HEK293T (cell line): ENCODE measurements around the gene MSMO1.

Experiments
- CTCF ChIA-PET: fragments of 350-600 bp; formaldehyde crosslinking; extraction: SDS; loops from one replicate; lab custom pipeline; 2021; ENCODE audit warnings: antibody characterized with exemption, inconsistent platforms; lab: Yijun Ruan, JAX
- POLR2A ChIA-PET: fragments of 350-600 bp; formaldehyde crosslinking; extraction: SDS; loops from one replicate; lab custom pipeline; 2020; ENCODE audit warnings: antibody characterized with exemption, inconsistent platforms; lab: Yijun Ruan, JAX
- DNase-seq: peaks from one replicate; pipeline ENCODE4 v3.0.0; 2012; ENCODE audit warnings: mixed read lengths; ENCODE audit errors: extremely low spot score
- ARNT ChIP-seq: fragments of 450-650 bp; IDR thresholded peaks from 2 replicates; pipeline ENCODE4 v1.6.1; 2017; ENCODE audit warnings: mild to moderate bottlenecking
- BHLHE40 ChIP-seq: fragments of 450-650 bp; IDR thresholded peaks from 2 replicates; pipeline ENCODE4 v1.6.1; 2016; ENCODE audit warnings: mild to moderate bottlenecking, moderate library complexity, borderline replicate concordance
- CTBP1 ChIP-seq: fragments of 450-650 bp; IDR thresholded peaks from 2 replicates; pipeline ENCODE4 v1.6.1; 2016; ENCODE audit warnings: borderline replicate concordance
- ELF4 ChIP-seq: fragments of 450-650 bp; IDR thresholded peaks from 2 replicates; pipeline ENCODE4 v1.6.1; 2017; ENCODE audit warnings: antibody characterized with exemption
- FOXA1 ChIP-seq: fragments of 450-650 bp; IDR thresholded peaks from 2 replicates; pipeline ENCODE4 v1.6.1; 2016; ENCODE audit warnings: mild to moderate bottlenecking
- FOXK2 ChIP-seq: fragments of 450-650 bp; IDR thresholded peaks from 2 replicates; pipeline ENCODE4 v1.6.1; 2016; ENCODE audit warnings: mild to moderate bottlenecking
- FOXM1 ChIP-seq: fragments of 450-650 bp; IDR thresholded peaks from 2 replicates; pipeline ENCODE4 v1.6.1; 2017; ENCODE audit warnings: mild to moderate bottlenecking, borderline replicate concordance
- HDGF ChIP-seq: fragments of 450-650 bp; IDR thresholded peaks from 2 replicates; pipeline ENCODE4 v1.6.1; 2017; ENCODE audit warnings: antibody characterized with exemption, borderline replicate concordance
- L3MBTL2 ChIP-seq: fragments of 450-650 bp; conservative IDR thresholded peaks from 2 replicates; pipeline ENCODE4 v1.6.1; 2016; ENCODE audit warnings: mild to moderate bottlenecking
- LEF1 ChIP-seq: fragments of 450-650 bp; IDR thresholded peaks from 2 replicates; pipeline ENCODE4 v1.6.1; 2017; ENCODE audit warnings: mild to moderate bottlenecking, borderline replicate concordance
- NFRKB ChIP-seq: fragments of 450-650 bp; IDR thresholded peaks from 2 replicates; pipeline ENCODE4 v1.6.1; 2016; ENCODE audit warnings: mild to moderate bottlenecking, moderate library complexity
- SP1 ChIP-seq: fragments of 450-650 bp; IDR thresholded peaks from 2 replicates; pipeline ENCODE4 v1.6.1; 2017
- SUZ12 ChIP-seq: fragments of 450-650 bp; IDR thresholded peaks from 2 replicates; pipeline ENCODE4 v1.6.1; 2016; ENCODE audit warnings: mild to moderate bottlenecking
- TARDBP ChIP-seq: fragments of 450-650 bp; IDR thresholded peaks from 2 replicates; pipeline ENCODE4 v1.6.1; 2016
- ZNF384 ChIP-seq: fragments of 450-650 bp; IDR thresholded peaks from 2 replicates; pipeline ENCODE4 v1.6.1; 2016
- TF ChIP-seq, protein P1 (sequence below): fragments of 450-650 bp; IDR thresholded peaks from 2 replicates; pipeline ENCODE4 v1.6.1; 2016

MSMO1 gene

DNA sequence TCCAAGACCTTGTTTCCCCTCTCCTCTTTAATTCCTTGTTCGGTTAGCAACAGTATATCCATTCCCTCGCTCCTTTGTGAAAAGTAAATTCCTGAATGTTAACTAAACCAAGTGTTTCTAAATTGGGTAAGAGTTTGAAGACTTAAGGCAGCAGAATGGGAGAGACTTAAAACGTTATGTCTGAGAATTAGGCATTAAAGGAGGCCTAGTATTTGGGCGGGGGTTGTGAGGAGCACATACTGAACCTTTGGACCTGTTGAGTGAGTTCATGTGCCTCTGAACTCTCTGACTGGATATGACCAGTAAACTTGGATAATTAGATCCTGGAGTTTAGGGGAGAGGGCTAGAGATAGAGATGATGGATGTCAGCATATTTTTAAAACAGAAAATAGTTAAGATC, 1.2 kb downstream of the MSMO1 start:
- DNase-seq: no peak
- CTCF ChIA-PET: no interaction called here
- POLR2A ChIA-PET: no interaction called here
- TF ChIP-seq HDGF (no peak), L3MBTL2 (no peak), ZNF384 (no peak), BHLHE40 (no peak), FOXM1 (no peak), LEF1 (no peak), SP1 (no peak), TARDBP (no peak), FOXK2 (no peak), SUZ12 (no peak), NFRKB (no peak), FOXA1 (no peak)
- TF ChIP-seq, protein P1, sequence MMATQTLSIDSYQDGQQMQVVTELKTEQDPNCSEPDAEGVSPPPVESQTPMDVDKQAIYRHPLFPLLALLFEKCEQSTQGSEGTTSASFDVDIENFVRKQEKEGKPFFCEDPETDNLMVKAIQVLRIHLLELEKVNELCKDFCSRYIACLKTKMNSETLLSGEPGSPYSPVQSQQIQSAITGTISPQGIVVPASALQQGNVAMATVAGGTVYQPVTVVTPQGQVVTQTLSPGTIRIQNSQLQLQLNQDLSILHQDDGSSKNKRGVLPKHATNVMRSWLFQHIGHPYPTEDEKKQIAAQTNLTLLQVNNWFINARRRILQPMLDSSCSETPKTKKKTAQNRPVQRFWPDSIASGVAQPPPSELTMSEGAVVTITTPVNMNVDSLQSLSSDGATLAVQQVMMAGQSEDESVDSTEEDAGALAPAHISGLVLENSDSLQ: no peak

DNA sequence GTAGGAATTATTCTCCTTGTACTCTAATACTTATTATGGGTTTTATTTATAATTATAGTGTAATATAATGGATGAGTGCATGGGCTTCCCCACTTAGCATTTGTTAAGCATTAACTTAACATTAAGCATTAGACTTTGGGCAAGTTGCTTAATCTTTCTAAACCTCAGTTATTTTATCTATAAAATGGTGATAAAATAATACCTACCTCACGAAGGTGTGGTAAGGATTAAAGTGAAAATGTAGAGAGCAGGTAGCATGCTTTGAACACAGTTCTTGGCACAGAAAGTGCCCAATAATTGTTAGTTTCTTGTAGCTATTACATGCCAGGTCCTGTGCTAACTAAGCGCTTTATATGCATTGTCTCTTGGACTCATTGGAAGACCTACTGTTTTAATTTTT, 2.6 kb downstream of the MSMO1 start:
- no peak for DNase-seq
- ChIA-PET POLR2A (interaction anchor here (0.8 to 0.9 kb wide), 2 partner anchors 10 to 217 kb away, joined by 3 read pairs; partner anchors contain the start of gene TMEM192), CTCF (interaction anchor here (0.6 to 1.6 kb wide), 2 partner anchors 196 to 199 kb away, joined by 3 to 5 read pairs; no protein-coding TSS in a partner anchor)
- TF ChIP-seq BHLHE40: no peak
- no peak for TF ChIP-seq TARDBP
- TF ChIP-seq NFRKB: no peak
- TF ChIP-seq SUZ12: no peak
- TF ChIP-seq ARNT: no peak
- no peak for TF ChIP-seq LEF1
- TF ChIP-seq CTBP1: no peak
- no peak for TF ChIP-seq ZNF384
- TF ChIP-seq FOXK2: no peak
- no peak for TF ChIP-seq ELF4
- TF ChIP-seq SP1: no peak
- TF ChIP-seq HDGF: no peak
- no peak for TF ChIP-seq FOXM1
- no peak for TF ChIP-seq FOXA1
- TF ChIP-seq, protein P1: no peak

DNA sequence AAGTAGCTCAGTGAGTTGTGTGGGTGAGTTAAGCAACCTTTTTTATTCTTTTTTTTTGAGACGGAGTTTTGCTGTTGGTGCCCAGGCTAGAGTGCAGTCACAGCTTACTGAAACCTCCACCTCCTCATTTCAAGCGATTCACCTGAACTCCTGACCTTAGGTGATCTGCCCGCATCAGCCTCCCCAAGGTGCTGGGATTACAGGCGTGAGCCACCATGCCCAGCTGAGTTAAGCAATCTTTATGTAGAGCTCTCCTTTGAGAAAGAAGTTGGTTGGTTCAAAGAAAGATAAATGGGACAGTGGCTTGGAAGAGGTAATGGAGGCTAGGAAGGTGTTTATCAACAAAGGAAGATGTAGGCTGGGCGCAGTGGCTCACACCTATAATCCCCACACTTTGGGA, 3.2 kb downstream of the MSMO1 start:
- ChIA-PET CTCF (interaction anchor here (1.6 kb wide), 1 partner anchor 200 kb away, joined by 5 read pairs; no protein-coding TSS in a partner anchor), POLR2A (interaction anchor here (0.8 to 0.9 kb wide), 2 partner anchors 9 to 218 kb away, joined by 3 read pairs; partner anchors contain the start of gene TMEM192)
- no peak for DNase-seq
- no peak for TF ChIP-seq NFRKB
- TF ChIP-seq FOXK2: no peak
- TF ChIP-seq FOXM1: no peak
- TF ChIP-seq ARNT: no peak
- TF ChIP-seq TARDBP: no peak
- TF ChIP-seq FOXA1: no peak
- TF ChIP-seq SUZ12: no peak
- TF ChIP-seq, protein P1: no peak
- no peak for TF ChIP-seq LEF1
- no peak for TF ChIP-seq HDGF
- no peak for TF ChIP-seq ZNF384
- no peak for TF ChIP-seq L3MBTL2

DNA sequence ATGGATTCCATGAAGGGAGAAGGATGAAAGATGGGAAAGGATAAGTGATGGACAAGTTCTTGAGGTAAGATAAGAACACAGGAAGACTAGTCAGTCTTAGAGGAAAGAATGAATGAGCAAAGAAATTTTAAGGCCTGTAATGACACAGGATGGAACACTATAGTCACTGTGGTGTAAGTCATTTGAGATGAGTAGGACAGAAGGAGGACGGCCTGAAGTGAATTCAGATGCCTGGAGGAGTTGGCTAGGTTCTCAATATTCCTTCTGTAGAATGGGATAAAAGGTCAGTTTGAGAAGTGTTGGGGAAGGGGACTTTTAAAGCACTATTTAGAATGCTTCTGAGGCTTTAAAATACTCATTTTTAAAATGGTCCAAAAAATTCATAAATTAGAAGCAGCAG, 3.9 kb downstream of the MSMO1 start:
- ChIA-PET POLR2A (no interaction called here), CTCF (interaction anchor here (0.7 kb wide), 1 partner anchor 482 kb away, joined by 3 read pairs; no protein-coding TSS in a partner anchor)
- no peak for DNase-seq
- TF ChIP-seq SP1 (no peak), ZNF384 (no peak), FOXM1 (no peak), HDGF (no peak), ELF4 (no peak), ARNT (no peak), BHLHE40 (no peak), L3MBTL2 (no peak), FOXK2 (no peak), FOXA1 (no peak), TARDBP (no peak), NFRKB (no peak), CTBP1 (no peak), SUZ12 (no peak), LEF1 (no peak)
- TF ChIP-seq, protein P1: no peak

DNA sequence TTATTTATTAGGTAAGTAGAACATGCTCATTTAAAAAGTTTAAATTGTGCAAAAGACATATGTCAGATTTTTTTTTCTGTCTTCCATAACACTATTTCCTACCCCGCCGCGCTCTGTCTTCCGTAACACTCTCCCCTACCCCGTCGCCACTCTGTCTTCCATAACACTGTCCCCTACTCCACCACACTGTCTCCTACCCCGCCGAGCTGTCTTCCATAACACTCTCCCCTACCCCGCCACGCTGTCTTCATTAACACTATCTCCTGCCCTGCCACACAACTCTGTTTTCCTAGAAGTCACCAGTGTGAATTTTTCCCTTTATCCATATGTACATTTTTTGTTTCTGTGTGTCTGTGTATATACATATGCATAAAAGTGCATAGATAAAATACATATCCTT, 4.4 kb downstream of the MSMO1 start:
- CTCF ChIA-PET: interaction anchor here (0.7 kb wide), 1 partner anchor 483 kb away, joined by 3 read pairs; no protein-coding TSS in a partner anchor
- no peak for DNase-seq
- no peak for TF ChIP-seq FOXM1
- no peak for TF ChIP-seq FOXK2
- TF ChIP-seq ELF4: no peak
- no peak for TF ChIP-seq ARNT
- TF ChIP-seq LEF1: no peak
- no peak for TF ChIP-seq BHLHE40
- POLR2A ChIA-PET: no interaction called here

DNA sequence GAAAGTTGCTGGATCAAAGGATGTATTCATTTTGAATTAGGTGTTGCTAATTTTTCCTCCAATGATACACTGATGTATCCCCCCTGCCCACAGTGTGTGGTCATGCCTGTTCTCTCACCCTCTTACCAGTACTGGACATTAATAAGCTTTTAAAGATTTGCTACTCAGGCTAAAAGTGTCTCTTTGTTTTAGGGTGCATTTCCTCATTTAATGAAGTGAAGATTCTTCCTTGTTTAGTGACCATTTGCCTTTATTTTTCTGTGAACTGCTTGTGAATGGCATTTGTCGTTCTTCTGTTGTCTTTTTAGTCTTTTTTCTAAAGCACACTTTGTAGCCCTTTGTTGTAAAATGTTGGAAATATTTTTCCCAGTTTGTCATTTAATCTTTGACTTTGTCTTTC, 5.0 kb downstream of the MSMO1 start:
- CTCF ChIA-PET: no interaction called here
- TF ChIP-seq ARNT (no peak), HDGF (no peak), L3MBTL2 (no peak), ELF4 (no peak), TARDBP (no peak), SP1 (no peak), BHLHE40 (no peak), FOXA1 (no peak), SUZ12 (no peak), FOXK2 (no peak), NFRKB (no peak), ZNF384 (no peak), FOXM1 (no peak), CTBP1 (no peak), LEF1 (no peak)
- TF ChIP-seq, protein P1: no peak
- no peak for DNase-seq
- POLR2A ChIA-PET: no interaction called here
